Non-pigmented ciliary epithelial cell (primary cell): ENCODE data around the gene AOAH.

Experiments
- DNase-seq: peaks from one replicate; pipeline ENCODE4 v3.0.0-alpha.2; 2010; ENCODE audit warnings: low read depth

Gene AOAH

DNA sequence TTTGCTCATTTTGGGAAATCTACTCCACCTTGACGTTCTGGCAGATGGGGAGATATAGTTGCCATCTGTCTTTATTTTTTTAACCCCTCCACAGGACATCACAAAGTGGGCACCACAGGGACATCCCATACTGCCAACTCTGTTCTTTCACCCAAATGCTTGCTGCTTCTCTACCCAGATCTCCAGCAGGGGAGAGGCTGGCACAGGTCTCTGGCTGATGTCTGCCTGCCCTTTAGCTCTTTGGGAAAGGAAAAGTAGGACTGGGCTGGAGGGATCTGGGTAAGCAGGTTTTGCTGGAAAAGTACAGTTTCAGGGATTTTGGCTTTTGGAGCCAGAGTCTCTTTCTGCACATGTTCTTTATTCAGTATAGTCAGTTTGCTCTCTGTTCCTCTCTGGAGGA is 178.0 kb downstream of the AOAH start:
- no peak for DNase-seq

DNA sequence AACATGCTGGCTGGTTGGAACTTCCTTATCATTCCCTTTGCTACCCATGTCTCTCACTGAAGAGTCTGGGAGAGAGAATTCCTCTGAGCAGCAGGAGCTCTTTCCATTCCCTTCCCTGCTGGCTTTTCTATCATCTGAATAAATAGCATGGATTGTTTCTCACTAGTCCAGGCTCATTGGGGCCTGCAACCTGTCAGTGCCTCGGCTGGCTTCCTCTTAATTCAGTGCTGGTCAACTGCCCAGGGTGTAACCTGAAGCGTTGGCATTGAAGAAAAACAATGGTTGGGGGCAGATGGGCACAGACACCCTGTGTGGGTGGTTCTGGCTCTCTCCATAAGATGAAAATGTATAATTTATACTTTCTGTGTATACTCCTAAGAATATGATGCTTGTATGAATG is 179.0 kb downstream of the AOAH start:
- no peak for DNase-seq

DNA sequence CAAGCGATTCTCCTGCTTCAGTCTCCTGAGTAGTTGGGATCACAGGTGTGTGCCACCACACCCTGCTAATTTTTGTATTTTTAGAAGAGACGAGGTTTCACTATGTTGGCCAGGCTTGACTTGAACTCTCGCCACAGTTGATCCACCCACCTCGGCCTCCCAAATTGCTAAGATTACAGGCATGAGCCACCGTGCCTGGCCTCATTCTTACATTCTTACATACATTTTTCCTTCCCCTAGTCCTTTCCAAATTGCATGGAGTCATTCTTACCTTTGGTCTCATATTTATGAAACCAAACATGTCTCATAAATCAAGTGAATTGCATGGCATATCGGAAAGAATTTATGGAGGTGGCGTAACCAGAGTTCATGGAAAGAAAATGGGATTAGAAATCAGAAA is 186.2 kb downstream of the AOAH start:
- DNase-seq, result no peak

DNA sequence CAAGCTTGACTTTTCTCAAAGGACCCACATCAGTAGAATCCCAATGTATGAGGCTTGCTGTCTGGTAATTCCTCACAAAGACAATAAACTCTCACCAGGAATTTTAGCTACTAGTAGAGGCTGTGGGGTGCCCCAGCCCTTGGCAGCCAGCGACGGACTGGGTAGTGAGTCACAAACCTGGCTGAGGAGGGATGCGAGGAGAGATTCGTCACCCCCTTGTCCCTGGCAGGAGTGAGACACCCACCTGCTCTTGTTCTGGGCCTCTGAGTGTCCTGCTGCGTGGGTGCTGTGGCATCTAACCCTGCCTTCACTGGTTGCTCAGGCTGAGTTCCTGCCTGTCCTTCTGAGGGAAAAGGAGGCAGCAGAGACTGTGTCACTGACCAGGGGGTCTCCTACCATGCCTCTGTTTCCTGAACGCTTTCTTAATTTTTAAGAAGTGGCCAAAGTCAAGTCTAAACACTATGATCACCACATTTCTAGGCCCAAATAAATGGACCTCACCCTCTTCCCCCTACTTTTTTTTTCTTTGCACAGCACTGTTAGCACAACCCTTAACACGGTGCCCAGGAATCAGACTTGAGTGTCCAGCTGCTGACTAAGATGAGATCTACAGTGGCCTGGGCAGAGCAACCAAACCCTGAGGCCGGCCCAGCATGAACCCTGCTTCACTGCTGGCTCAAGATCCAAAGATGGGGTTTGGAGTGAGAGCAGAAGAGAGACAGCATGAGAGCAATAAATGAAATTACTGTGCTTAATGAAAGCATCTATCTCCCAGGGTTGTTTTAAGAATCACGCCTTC is 188.2 kb downstream of the AOAH start:
- DNase-seq, result no peak

DNA sequence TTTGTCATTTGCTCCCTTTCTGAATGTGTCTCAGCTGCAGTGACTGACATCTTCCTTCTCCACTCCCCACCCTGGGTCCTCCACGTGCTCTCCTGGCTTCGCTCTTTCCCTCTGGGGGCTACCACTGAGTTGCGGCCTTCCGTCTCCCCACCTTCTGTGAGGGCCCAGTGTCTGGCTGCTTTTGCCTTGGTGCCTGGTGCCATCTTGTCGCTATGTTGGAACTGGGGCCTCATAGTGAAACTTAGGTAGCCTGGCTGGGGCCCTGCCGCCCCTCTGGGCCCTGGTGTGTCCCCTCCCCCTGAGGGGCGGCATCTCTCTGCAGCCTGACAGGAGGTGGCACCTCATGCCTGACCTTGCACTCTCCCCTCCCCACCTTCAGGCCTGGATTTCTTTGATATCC is 190.6 kb downstream of the AOAH start:
- no peak for DNase-seq

DNA sequence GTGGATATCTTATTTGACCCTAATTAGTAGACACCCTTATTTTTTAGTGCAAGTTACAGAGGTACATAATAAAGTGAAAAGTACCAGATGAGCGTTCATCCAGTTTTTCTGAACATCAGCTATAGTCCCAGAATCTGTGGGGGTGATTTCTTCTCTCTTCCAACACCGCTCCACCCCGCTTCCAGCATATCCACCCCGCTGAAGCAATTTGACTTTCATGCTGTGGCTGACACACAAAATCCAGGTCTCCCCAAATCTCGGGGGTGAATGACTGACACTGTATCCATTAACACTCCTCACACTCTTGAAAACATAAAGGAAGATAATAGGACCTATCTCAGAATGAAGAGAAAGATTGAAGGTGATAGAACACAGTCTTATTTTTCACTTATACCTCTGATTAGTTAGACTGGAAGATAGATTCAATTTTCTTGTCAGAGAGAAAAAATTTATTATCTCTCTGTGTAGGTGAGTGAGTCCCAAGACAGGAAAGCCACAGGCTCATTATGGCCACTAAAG is 191.3 kb downstream of the AOAH start:
- no peak for DNase-seq

DNA sequence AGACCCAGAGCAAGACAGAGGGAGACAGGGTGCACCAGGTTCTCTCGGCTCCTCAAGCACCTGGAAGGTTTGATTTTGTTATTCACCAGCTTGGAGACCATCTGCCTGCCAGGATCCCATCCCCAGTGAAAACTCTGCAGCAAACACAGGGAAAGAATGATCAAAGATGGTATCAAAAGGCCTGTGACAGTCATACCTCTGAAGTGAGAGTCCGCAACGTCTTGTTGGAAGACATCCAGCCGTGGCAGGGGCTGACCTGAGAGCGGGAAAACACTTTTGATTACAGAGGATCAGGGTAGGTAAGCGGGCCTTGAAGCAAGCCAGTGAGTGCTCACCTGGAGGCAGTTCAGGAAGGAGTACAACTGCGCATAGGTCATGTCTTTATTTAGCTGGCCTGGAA is 192.3 kb downstream of the AOAH start:
- DNase-seq, result no peak

DNA sequence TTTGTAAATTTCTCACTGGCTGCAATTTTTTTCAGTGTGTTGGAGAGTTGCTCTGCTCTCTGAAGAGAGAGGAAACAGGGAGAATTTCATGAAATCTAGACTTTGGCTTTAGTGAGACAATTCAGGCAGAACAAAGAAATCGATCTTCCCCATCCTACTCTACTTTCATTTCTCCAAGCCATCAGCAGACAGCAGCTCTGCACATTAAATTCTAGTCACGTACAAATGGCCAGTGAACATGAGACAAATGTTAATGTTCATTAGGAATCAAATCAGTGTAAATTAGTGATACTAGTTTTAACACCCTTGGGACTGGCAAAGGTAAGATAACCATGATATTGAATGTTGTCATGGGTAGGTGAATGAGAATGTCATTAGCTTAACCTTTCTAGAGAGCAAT is 193.8 kb downstream of the AOAH start:
- no peak for DNase-seq

DNA sequence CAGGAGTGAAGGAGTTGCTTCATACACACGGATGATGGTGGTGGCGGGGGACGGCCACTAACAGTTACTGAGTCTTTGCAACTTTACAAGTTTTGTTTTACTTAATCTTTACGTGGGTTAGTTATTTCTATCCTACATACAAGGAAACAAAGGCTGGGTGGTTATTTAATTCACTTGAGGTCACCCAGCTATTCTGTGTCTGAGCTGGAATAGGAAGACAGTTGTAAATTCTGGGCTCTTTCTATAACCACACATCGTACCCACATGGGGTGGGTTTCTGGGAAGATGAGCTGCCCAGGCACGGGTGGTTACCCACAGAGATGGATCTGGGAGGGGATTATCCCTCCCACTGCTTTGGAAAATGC is 196.8 kb downstream of the AOAH start:
- no peak for DNase-seq

DNA sequence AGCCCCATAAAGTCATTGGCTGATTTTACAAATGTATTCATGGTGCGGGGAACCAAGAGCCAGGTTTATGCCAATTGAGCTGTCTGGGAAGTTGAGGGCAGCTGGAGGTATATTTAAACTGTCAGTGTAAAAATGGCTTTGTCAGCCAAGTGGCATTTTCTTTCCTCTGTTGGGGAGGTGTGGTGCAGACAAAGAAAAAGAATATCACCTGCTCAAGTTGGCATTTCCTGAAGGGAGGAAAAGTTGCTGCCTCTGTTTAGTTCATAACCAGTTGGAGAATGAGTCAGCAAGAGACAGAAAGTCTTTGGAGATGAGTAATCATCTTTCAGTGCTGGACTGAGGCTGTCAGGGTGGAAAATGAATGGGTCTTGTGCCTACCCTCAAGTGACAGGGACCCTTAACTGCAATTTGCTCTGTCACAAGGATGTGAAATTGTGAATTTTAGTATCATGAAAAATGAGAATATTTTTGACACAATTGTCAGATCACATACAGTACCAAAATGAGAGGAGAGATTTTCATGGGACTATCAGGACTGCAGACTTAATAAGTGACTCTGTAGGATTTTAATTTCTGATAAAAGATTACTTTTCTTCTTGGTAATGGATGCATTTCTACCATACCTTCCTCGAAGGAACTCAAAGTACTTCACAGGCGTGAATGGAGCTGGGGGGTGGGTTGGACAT is 197.3 kb downstream of the AOAH start:
- DNase-seq, result peak; percentile 61

DNA sequence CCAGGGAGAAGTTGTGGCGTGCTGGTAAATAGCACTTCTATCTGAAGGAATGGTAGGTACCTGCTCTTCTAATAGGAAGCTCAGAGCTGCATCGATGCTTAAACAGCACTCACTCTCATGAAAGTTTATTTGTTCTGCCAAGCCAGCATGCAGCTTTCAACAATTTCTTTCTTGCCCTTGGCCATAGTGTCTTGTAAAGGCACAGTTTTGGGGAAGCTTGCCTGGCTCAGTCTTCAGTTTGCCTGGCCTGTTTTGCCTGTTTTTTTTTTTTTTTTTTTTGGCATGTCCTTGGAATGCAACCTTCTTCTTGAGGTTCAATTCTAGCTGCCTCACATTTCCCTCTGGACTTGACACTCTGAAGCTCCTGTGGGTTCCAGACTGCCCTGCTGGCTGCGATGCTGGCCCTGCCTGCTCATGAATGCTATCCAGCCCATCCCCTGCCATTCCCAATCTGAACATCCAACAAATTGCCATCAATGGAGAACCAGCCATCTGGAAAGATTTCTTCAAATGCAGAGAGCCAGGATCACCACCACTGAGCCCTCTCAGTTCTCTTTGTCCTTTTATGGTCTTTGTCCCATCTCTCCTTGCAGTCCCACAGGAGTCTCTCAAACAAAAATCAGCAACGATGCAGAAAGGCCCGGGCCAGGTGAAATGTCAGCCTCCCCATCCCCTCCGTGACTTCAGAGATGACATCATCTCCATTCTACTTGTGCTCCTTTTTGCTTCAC is 200.8 kb downstream of the AOAH start:
- DNase-seq, result no peak

DNA sequence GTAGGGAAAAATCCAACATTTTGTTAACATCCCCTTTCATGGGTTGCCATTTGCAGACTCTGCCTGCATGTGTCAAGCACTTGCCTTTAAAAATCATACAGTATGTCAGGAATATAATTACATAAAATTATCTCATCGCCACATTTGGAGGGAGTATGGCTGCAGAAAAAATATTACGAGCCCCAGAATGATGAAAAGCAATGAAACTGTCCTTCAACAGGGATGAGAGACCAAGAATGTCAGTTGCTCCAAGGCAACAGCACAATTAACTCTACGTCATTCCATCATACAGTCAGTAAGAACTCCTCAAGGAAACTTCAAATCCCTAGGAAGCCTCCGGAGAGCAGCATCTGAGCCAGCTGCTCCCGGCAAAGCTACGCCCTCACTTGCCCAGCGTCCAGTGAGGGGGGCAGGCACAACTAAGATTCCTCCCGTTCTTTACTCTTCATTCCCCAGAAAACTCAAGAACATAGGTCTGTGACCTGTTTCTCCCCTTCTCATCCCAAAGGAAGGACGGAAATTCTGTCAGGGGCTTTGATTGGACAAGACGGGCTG is 201.8 kb downstream of the AOAH start:
- DNase-seq, result no peak

DNA sequence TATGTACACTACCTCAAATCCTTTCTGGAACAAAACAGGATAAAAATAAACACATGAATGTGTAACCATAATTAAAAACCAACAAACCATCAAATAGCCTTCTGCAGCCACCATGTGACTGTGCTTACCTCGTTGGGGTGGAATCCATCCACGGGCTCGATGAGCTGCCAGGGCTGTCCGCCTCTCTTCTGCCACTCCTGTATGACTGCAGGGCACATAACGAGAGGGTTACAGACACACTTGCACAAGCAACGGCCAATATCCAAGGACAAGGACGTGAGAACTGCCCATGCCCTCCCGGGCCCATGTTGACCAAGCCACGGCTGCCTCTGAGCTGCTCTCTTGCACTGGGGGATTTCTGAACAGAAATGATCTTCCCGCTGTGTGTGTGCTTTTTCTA is 202.4 kb downstream of the AOAH start:
- DNase-seq, result no peak

DNA sequence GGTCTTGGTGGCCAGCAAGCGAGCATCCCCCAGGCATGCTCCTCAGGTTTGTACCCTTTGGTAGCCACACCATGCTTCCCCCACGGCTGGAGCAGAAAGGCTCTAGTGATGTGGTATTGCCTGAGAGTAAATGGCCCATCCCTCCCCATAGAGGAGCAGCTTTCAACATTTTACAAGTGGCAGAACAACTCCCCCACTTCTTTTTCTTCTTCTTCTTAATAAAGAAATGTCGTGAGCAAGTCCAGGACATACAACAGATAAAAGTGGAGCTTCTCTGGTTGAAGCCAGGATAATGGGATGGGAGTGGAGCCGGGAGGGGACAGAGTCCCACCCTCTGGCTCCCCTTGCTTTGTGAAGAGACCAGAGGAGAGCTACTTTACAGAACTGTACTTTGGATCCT is 203.2 kb downstream of the AOAH start:
- no peak for DNase-seq

DNA sequence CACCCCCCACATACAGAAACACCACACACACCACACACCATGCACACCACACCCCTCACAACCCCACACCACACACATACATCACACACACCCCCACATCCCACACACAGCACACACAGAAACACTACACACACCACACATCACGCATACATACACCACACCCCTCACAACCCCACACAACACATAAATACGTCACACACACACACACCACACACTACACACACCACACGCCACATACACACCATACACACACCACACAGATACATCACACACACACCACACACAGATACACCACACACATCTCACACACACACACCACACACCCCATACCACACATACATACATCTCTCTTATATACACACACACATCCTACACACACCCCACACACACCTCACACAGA is 208.4 kb downstream of the AOAH start:
- no peak for DNase-seq

DNA sequence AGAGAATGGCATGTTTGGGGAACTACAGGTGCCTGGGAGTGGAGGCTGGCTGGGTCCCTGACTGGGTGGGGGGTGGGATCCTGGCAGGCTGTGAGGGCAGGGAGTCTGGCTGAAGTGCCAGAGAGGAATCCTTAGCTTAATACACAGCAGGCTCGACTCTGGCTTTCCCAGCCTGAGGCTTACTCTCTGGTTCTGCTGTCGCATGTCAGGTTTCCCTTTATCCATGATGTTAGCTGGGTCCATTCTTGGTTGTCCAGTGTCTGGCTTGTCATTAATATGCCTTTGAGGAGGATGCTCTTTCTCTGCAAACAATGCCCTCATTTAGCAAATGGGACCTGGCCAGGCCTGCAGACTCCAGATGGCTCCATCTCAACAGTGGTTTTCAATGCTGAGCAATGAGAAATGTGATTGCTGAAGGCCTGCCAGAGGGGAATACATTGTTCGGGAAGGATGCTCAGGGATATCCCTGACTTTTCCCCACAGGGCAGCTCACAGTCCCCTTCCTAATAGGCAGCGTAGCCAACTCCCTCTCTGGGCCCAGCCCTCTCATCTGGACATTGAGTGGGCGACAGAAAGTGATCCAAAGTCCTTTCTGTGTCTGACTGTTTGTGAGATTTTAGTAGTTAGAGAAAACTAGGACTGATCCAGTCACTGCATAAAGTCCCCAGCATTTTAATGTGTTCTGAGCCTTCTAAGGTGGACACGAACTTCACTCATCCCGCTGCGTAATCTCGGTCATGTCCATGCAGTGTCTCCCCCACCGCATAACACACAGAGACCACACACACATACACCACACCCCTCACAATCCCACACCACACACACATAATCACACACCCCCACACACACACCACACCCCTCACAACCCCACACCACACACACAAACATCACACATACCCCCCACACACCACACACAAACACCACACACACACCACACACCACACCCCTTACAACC is 209.7 kb downstream of the AOAH start:
- no peak for DNase-seq

DNA sequence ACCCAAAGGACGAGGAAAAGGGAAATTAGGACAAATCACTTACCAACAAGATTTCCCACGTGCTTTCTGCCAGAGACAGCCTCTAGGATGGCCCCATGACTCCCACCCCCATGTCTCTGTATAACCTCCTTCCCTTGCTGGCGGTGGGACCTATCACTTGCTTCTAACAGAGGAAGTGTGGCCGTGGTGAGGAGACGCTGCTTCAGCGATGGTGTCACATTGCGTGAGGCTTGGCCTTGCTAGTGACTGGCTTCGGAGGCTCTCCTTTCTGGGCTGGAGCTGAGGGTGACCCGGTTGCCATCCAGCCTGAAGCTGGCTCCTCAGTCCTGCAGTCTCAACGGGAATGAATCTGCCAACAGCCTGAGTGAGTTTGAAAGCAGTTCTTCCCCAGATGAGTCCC is 210.9 kb downstream of the AOAH start:
- DNase-seq, result no peak

DNA sequence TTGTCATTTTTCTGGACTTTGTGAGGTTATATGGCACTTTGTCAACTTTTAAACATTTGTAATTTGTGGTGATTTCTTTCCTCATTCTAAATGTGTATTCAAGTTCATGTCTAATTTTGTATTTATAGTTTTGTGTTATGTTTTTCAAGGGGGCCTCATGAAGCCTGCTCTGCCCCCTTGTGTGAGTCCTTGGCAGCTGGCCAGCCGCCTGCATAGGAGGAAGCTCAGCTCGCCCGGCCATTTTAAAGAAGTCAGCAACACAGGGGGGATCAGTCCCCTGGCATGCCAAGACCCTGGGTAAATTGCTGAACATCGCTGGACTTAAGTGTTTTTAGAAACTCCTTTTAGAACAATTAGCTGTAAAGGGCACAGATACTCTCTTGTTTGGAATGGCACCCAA is 211.7 kb downstream of the AOAH start:
- no peak for DNase-seq

DNA sequence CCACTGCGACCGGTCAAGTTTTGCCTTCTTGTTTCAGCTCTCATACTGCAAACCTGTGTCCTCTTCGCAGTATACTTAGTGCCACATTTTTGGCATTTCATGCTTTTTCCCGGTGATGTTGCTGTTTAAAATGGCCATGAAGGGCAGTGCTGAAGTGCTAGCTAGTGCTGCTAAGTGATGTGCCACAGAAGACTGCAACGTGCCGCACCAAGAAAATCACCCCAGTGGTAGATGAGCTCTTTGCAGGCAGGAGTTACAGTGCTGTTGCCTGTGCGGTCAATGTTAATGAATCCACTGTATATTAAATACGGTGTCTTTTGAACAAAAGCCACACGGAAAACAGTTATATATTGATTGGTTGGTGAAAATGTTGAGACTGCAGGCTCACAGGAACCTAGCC is 214.3 kb downstream of the AOAH start:
- DNase-seq, result no peak

DNA sequence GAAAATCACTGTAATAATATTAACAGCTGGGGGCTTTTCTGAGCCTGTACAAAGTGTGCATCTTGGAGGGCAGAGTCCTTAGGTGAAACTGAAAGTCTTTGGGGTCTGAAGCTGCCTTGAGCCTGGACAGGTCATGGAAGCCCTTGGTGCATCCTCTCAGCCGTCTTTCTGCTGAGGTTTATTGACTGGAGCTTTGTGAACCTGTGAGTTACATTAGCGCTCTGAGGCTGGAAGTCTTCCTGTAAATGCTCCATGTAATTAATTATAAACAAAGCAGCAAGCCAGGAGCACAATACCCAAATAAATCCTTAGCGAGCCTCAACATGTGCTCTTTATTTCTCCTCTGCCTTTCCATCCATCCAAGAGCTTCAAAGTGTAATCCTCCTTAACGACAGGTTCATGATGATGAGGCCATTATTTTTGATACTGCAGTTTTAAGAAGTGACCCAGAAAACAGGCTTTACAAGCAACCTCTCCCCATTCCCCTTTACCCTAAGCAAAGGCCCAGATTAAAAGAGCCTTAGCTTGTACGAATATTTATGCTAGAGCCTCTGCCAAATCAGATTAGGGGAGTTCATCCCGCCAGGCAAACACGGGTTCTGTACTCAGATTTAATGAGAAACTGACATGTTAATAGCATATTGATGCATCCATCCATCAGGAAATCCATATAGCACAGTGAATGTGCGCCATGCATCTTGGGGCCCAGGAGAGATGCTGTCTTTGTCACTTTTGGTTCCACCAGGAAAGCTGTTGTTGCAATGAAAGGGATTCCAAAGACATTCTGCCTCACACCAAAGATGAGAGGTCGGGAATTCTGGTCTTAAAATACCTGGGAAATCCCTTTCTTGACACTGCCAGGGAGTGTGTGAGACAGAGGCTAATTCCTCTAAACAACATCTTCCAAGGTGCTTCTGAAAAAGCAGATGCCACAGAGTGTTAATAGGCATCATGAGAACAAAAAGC is 216.5 kb downstream of the AOAH start:
- DNase-seq, result no peak
